G401 (cell line): ENCODE results near the gene MBLAC2. TPM values are rescaled to one million over a fixed set of nuclear protein-coding genes. Genes with fewer than 3 reads are reported as not detected.

ENCODE experiments used
- DNase-seq: peaks from one replicate; pipeline ENCODE4 v3.0.0-alpha.2; 2015; ENCODE audit warnings: low spot score
- in situ Hi-C: cut with HindIII; loops from 2 replicates; pipeline ENCODE4 v1.10.0; 2016; ENCODE audit warnings: low sequenced_read_pairs, mixed read lengths
- total RNA-seq: library from RNA; depleted of rRNA; stranded (reverse); fragments of >200 nt; shearing (Covaris generic); gene quantifications from 2 replicates; pipeline ENCODE4 v1.2.3, GENCODE V29; 2014; rRNA removed

MBLAC2 gene
- 4.3 and 5.5 TPM in 2 replicates for total RNA-seq

- in situ Hi-C loops: no loop called here
- peak; percentile 93 for DNase-seq
These were observed at the start of gene MBLAC2, which contains the start of gene POLR3G for GRCh38 chr5:90474235-90475107. MBLAC2 (minus strand) TSS chr5:90474771; CDS start chr5:90474292, 479 bp downstream. POLR3G (plus strand) TSS chr5:90474864; CDS start chr5:90485568, 10,704 bp downstream.

- in situ Hi-C loops: no loop called here
These were observed 44.5 kb upstream of the MBLAC2 start for GRCh38 chr5:90519081-90519480.

GRCh38 chr5:90518661-90519060 is 44.1 kb upstream of the MBLAC2 start:
- DNase-seq: no peak
- in situ Hi-C loops: no loop called here

More at GRCh38 chr5:90519081-90519480, 44.5 kb upstream of the MBLAC2 start:
- no peak for DNase-seq

- in situ Hi-C loops: no loop called here
These were observed 39.9 kb upstream of the MBLAC2 start for GRCh38 chr5:90514520-90514919.

GRCh38 chr5:90510438-90510837 is 35.9 kb upstream of the MBLAC2 start:
- in situ Hi-C loops: no loop called here
- no peak for DNase-seq

More at GRCh38 chr5:90514520-90514919, 39.9 kb upstream of the MBLAC2 start:
- DNase-seq: no peak

- in situ Hi-C loops: no loop called here
- DNase-seq: no peak
These were observed 31.6 kb upstream of the MBLAC2 start for GRCh38 chr5:90506221-90506620.

GRCh38 chr5:90504743-90505142 is 30.2 kb upstream of the MBLAC2 start:
- in situ Hi-C loops: no loop called here
- no peak for DNase-seq

GRCh38 chr5:90503596-90503995 is 29.0 kb upstream of the MBLAC2 start:
- no peak for DNase-seq
- in situ Hi-C loops: no loop called here

- in situ Hi-C loops: no loop called here
- DNase-seq: no peak
These were observed 20.6 kb upstream of the MBLAC2 start for GRCh38 chr5:90495146-90495545.

GRCh38 chr5:90494043-90494442 is 19.5 kb upstream of the MBLAC2 start:
- no peak for DNase-seq

GRCh38 chr5:90488791-90489190 is 14.2 kb upstream of the MBLAC2 start:
- in situ Hi-C loops: no loop called here

More at GRCh38 chr5:90494043-90494442, 19.5 kb upstream of the MBLAC2 start:
- in situ Hi-C loops: no loop called here

GRCh38 chr5:90484540-90484939 is 10.0 kb upstream of the MBLAC2 start:
- DNase-seq: no peak
- in situ Hi-C loops: no loop called here

More at GRCh38 chr5:90488791-90489190, 14.2 kb upstream of the MBLAC2 start:
- DNase-seq: no peak

- DNase-seq: no peak
- in situ Hi-C loops: no loop called here
These were observed 8.6 kb upstream of the MBLAC2 start for GRCh38 chr5:90483206-90483605.

GRCh38 chr5:90480699-90481098 is 6.1 kb upstream of the MBLAC2 start:
- in situ Hi-C loops: no loop called here
- no peak for DNase-seq

GRCh38 chr5:90479611-90480385 is 5.2 kb upstream of the MBLAC2 start:
- DNase-seq: no peak
- in situ Hi-C loops: no loop called here

- in situ Hi-C loops: no loop called here
- DNase-seq: no peak
These were observed 3.1 kb upstream of the MBLAC2 start for GRCh38 chr5:90477621-90478215.

GRCh38 chr5:90477073-90477472 is 2.5 kb upstream of the MBLAC2 start:
- in situ Hi-C loops: no loop called here
- DNase-seq: no peak

GRCh38 chr5:90476391-90476790 is 1.8 kb upstream of the MBLAC2 start:
- DNase-seq: peak; percentile 8
- in situ Hi-C loops: no loop called here

GRCh38 chr5:90475436-90475980 is 937 bp upstream of the MBLAC2 start:
- DNase-seq: no peak
- in situ Hi-C loops: no loop called here
